DND-41 (cell line): ENCODE measurements around the gene RNF114.

Experiments used
- CTCF ChIP-seq: IDR thresholded peaks from 2 replicates; pipeline ENCODE4 v1.5.1; 2012; ENCODE audit warnings: borderline replicate concordance, low read length, moderate library complexity, mild to moderate bottlenecking; ENCODE audit not compliant: poor library complexity, severe bottlenecking; ENCODE audit errors: extremely low read depth
- EZH2 ChIP-seq: IDR thresholded peaks from 3 replicates; pipeline ENCODE4 v1.6.1; 2012; ENCODE audit warnings: borderline replicate concordance, low read depth, mild to moderate bottlenecking, moderate library complexity, low read length, inconsistent platforms; ENCODE audit not compliant: severe bottlenecking

GRCh38 chr20:49942942-49943341 lies 6.7 kb downstream of the RNF114 start:
- TF ChIP-seq CTCF (no peak), EZH2 (no peak)
